OCI-LY3 (cell line): ENCODE results near the gene CEP350.

Experiments used
- H2AFZ ChIP-seq: fragments of 200-600, 300-600 bp; shearing (Covaris generic); 2 replicates; pipeline ENCODE4 v1.6.0; 2014; ENCODE audit warnings: antibody characterized with exemption, low read depth, low read length
- H3K27ac ChIP-seq: fragments of 200-600, 300-600 bp; sonication (generic); 2 replicates; pipeline ENCODE4 v1.5.1; 2014; ENCODE audit warnings: mild to moderate bottlenecking, low read length, moderate library complexity, mixed read lengths
- H3K27me3 ChIP-seq: fragments of 200-600, 300-600 bp; sonication (generic); 2 replicates; pipeline ENCODE4 v1.6.1; 2014; ENCODE audit warnings: low read depth, low read length, mixed read lengths
- H3K36me3 ChIP-seq: fragments of 200-600, 300-600 bp; sonication (generic); replicated peaks from 2 replicates; pipeline ENCODE3; 2014; ENCODE audit warnings: low read depth, low read length, mixed read lengths
- H3K4me1 ChIP-seq: fragments of 300-600, 200-600 bp; sonication (generic); 2 replicates; pipeline ENCODE4 v1.6.1; 2014; ENCODE audit warnings: low read length, mixed read lengths
- H3K4me2 ChIP-seq: fragments of 200-600, 300-600 bp; sonication (generic); 2 replicates; pipeline ENCODE4 v1.6.1; 2014; ENCODE audit warnings: low read length, mixed read lengths
- H3K4me3 ChIP-seq: fragments of 300-600, 200-600 bp; sonication (generic); 2 replicates; pipeline ENCODE4 v1.5.1; 2014; ENCODE audit warnings: antibody characterized with exemption, mild to moderate bottlenecking, low read length, moderate library complexity
- H3K79me2 ChIP-seq: fragments of 300-600, 200-600 bp; shearing (Covaris generic); 2 replicates; pipeline ENCODE4 v1.6.1; 2014; ENCODE audit warnings: mild to moderate bottlenecking, low read length, mixed read lengths
- H3K9ac ChIP-seq: fragments of 300-600, 200-600 bp; shearing (Covaris generic); 2 replicates; pipeline ENCODE4 v1.6.0; 2014; ENCODE audit warnings: mild to moderate bottlenecking, low read length, moderate library complexity
- H3K9me3 ChIP-seq: fragments of 200-600, 300-600 bp; shearing (Covaris generic); 2 replicates; pipeline ENCODE4 v1.6.1; 2014; ENCODE audit warnings: low read length, mixed read lengths; ENCODE audit not compliant: insufficient read depth
- H4K20me1 ChIP-seq: fragments of 200-600, 300-600 bp; sonication (generic); 2 replicates; pipeline ENCODE4 v1.6.1; 2016; ENCODE audit warnings: low read length, mixed read lengths; ENCODE audit not compliant: insufficient read depth
- EZH2phosphoT487 ChIP-seq: fragments of 200-600 bp; shearing (Covaris generic); IDR thresholded peaks from 2 replicates; pipeline ENCODE4 v1.6.1; 2018; ENCODE audit warnings: antibody characterized with exemption, mixed run types, low read depth
- TF ChIP-seq, protein P1 (sequence below): fragments of 200-600, 300-600 bp; sonication (generic); IDR thresholded peaks from 2 replicates; pipeline ENCODE4 v1.5.1; 2014; ENCODE audit warnings: antibody characterized with exemption, low read length, low read depth

CEP350 gene

DNA sequence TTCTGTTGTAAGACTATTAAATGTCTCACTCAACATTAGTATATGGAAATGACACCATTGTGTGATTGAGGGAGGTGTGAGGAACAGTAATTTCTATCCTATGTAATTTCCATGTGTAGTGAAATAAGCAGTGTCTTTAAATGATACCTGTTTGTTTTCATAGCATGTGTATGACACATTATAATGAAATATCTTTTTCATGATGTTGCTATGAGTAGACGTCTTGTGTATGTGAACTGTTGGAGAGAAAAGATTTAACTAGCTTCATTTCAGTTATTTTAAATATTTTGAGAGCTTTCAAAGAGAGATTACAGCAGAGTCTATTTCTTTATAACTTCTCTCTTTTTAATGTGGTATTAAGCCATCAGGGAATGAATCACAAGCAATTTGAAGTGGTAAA is 128.6 kb downstream of the CEP350 start:
- Histone ChIP-seq H3K27me3 (no peaks in the 10 kb centered on the region), H3K9ac (no peak overlapping the region), H2AFZ (no peak overlapping the region), H3K79me2 (no peaks in the 10 kb centered on the region), H3K4me3 (no peak overlapping the region), H3K9me3 (no peaks in the 10 kb centered on the region), H3K4me1 (no peaks in the 10 kb centered on the region), H4K20me1 (no peaks in the 10 kb centered on the region), H3K4me2 (no peak overlapping the region), H3K36me3 (peaks cover 18% of the 10 kb centered on the region), H3K27ac (no peak overlapping the region)
- TF ChIP-seq, protein P1, sequence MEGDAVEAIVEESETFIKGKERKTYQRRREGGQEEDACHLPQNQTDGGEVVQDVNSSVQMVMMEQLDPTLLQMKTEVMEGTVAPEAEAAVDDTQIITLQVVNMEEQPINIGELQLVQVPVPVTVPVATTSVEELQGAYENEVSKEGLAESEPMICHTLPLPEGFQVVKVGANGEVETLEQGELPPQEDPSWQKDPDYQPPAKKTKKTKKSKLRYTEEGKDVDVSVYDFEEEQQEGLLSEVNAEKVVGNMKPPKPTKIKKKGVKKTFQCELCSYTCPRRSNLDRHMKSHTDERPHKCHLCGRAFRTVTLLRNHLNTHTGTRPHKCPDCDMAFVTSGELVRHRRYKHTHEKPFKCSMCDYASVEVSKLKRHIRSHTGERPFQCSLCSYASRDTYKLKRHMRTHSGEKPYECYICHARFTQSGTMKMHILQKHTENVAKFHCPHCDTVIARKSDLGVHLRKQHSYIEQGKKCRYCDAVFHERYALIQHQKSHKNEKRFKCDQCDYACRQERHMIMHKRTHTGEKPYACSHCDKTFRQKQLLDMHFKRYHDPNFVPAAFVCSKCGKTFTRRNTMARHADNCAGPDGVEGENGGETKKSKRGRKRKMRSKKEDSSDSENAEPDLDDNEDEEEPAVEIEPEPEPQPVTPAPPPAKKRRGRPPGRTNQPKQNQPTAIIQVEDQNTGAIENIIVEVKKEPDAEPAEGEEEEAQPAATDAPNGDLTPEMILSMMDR = no peak
- TF ChIP-seq EZH2phosphoT487 = no peak

DNA sequence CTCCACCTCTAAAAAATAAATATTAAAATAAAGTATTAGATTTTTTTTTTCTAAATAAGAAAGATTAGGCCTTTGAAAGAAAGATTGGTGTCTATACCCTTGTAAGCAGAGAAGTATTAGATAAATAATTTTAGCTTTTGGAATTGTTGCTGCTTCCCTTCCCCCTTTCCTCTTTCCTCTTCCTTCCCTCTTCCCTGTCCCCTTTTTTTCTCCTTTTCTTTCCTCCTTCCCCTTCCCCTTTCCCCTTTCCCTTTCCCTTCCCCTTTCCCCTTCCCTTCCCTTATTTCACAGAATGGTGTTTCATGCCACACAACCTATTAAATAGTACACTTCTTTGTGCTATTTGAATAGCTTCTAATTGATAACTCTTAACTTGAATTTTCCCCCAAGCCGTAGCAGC is 130.3 kb downstream of the CEP350 start:
- Histone ChIP-seq H3K36me3 (peaks cover 24% of the 10 kb centered on the region), H2AFZ (no peak overlapping the region), H3K4me1 (no peaks in the 10 kb centered on the region), H3K4me3 (no peak overlapping the region), H4K20me1 (no peaks in the 10 kb centered on the region), H3K9ac (no peak overlapping the region), H3K27ac (no peak overlapping the region), H3K27me3 (no peaks in the 10 kb centered on the region), H3K4me2 (no peak overlapping the region), H3K79me2 (no peaks in the 10 kb centered on the region), H3K9me3 (no peaks in the 10 kb centered on the region)
- no peak for TF ChIP-seq EZH2phosphoT487
- TF ChIP-seq, protein P1 = no peak

DNA sequence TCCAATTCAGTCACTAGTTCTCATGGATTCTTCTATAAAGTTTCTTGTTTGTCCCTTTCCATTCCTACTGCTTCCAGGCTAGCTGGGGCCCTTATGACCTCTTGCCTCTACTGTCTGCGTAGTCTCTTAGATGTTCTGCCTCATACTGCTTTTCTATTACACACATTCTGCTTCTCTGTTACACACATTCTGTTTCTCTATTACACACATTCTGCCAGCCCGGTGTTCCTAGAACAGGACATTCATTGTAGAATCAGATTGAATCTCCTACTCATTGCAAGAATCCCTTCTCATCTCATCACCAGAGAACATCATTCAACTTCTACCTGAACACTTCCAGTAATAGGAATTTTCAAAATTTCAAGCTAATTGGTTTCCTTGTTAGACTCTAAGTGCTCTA is 130.7 kb downstream of the CEP350 start:
- H4K20me1 ChIP-seq = no peaks in the 10 kb centered on the region
- H3K36me3 ChIP-seq = peaks cover 25% of the 10 kb centered on the region
- no peak overlapping the region for H3K9ac ChIP-seq
- H2AFZ ChIP-seq = no peak overlapping the region
- H3K4me3 ChIP-seq = no peak overlapping the region
- H3K4me2 ChIP-seq = no peak overlapping the region
- H3K27ac ChIP-seq = no peak overlapping the region
- TF ChIP-seq, protein P1 = no peak
- no peak for TF ChIP-seq EZH2phosphoT487
- H3K9me3 ChIP-seq = no peaks in the 10 kb centered on the region
- H3K27me3 ChIP-seq = no peaks in the 10 kb centered on the region
- H3K4me1 ChIP-seq = no peaks in the 10 kb centered on the region
- H3K79me2 ChIP-seq = no peaks in the 10 kb centered on the region

DNA sequence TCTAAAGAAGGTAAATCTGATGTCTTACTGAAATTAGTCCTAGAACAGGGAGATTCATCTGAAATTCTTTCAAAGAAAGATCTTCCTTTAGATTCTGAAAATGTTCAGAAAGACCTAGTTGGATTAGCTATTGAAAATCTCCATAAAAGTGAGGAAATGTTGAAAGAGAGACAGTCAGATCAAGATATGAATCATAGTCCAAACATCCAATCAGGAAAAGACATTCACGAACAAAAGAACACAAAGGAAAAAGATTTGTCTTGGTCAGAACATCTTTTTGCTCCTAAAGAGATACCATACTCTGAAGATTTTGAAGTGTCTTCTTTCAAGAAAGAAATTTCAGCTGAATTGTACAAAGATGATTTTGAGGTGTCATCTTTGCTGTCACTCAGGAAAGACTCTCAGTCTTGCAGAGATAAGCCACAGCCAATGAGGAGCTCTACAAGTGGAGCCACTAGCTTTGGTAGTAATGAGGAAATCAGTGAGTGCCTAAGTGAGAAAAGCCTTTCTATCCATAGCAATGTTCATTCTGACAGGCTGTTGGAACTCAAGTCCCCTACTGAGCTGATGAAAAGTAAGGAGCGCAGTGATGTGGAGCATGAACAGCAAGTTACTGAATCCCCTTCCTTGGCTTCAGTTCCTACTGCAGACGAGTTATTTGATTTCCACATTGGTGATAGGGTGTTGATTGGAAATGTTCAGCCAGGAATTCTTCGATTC is 138.5 kb downstream of the CEP350 start:
- no peak overlapping the region for H3K4me2 ChIP-seq
- no peaks in the 10 kb centered on the region for H3K9me3 ChIP-seq
- H3K36me3 ChIP-seq = peaks cover 47% of the 10 kb centered on the region
- H3K9ac ChIP-seq = no peak overlapping the region
- H2AFZ ChIP-seq = no peak overlapping the region
- H3K27me3 ChIP-seq = no peaks in the 10 kb centered on the region
- H3K27ac ChIP-seq = no peak overlapping the region
- TF ChIP-seq EZH2phosphoT487 = no peak
- TF ChIP-seq, protein P1 = no peak
- H3K79me2 ChIP-seq = no peaks in the 10 kb centered on the region
- no peaks in the 10 kb centered on the region for H3K4me1 ChIP-seq
- no peaks in the 10 kb centered on the region for H4K20me1 ChIP-seq
- no peak overlapping the region for H3K4me3 ChIP-seq
